ENCODE results near the gene ROR2.
"Not testable (repeated sequence)": the region's sequence is repeated elsewhere in the genome, so short reads cannot be mapped to it uniquely, and the experiment has no call there.

Gene ROR2

DNA sequence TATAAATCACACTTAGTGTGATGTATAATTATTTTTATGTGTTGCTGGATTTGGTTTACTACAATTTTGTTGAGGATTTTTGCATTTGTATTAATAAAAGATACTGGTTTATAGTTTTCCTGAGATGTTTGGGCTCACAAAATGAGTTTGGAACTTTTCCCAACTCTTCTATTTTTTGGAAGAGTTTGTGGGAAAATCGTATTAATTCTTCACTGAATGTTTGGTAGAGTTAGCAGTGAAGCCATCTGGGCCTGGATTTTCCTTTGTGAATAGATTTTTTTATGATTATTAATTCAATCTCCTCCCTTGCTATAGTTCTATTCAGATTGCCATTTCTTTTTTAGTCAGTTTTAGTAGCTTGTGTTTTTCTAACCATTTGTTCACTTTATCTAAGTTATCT is 324.7 kb downstream of the ROR2 start:
- DNase-seq, result no peak

DNA sequence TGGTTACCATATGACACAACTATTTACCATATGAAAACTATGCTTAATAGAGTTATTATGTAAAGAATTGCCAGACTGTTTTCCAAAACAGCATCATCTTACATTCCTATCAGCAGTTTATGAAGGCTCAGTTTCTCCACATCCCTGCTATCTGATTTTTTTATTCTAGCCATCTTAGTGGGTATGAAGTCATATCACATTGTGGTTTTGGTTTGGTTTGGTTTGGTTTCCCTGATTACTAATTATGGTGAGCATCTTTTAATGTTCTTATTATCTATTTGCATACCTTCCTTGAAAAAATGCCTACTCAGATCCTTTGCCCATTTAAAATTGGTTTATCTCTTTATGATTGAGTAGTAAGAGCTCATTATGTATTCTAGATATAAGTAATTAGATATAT is 327.0 kb downstream of the ROR2 start:
- no peak for DNase-seq

DNA sequence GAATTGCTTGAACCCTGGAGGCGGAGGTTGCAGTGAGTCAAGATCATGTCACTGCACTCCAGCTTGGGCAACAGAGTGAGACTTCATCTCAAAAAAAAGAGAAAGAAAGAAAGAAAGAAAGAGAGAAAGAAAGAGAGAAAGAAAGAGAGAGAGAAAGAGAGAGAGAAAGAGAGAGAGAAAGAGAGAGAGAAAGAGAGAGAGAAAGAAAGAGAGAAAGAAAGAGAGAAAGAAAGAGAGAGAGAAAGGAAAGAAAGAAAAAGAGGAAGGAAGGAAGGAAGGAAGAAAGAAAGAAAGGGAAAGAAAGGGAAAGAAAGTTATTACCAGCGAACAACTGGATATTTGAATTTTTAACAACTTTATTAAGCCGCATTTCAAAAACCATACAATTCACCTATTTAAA is 327.9 kb downstream of the ROR2 start:
- not testable (repeated sequence) for DNase-seq

DNA sequence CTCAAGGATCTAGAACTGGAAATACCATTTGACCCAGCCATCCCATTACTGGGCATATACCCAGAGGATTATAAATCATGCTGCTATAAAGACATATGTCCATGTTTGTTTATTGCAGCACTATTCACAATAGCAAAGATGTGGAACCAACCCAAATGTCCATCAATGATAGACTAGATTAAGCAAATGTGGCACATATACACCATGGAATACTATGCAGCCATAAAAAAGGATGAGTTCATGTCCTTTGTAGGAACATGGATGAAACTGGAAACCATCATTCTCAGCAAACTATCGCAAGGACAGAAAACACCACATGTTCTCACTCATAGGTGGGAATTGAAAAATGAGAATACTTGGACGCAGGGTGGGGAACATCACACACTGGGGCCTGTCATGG is 336.0 kb downstream of the ROR2 start:
- DNase-seq, result not testable (repeated sequence)

DNA sequence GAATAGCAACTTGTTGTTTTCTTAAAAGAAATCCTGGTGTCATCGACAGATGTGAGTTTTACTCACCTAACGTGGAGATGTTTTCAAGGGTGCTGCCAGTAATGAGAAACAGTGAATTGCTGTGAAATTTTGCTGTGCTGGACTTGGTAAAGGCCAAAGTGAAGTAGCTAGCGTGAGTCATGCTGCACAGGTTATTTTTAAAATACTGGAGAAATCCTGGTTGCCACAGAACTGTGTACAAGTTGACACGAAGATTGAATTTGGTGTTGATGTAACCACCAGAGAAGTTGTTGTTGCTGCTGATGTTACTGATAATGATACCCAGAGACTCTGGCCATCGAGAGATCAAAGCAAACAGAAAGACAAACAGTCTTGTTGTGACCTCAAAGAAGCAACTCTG is 338.4 kb downstream of the ROR2 start:
- no peak for DNase-seq

DNA sequence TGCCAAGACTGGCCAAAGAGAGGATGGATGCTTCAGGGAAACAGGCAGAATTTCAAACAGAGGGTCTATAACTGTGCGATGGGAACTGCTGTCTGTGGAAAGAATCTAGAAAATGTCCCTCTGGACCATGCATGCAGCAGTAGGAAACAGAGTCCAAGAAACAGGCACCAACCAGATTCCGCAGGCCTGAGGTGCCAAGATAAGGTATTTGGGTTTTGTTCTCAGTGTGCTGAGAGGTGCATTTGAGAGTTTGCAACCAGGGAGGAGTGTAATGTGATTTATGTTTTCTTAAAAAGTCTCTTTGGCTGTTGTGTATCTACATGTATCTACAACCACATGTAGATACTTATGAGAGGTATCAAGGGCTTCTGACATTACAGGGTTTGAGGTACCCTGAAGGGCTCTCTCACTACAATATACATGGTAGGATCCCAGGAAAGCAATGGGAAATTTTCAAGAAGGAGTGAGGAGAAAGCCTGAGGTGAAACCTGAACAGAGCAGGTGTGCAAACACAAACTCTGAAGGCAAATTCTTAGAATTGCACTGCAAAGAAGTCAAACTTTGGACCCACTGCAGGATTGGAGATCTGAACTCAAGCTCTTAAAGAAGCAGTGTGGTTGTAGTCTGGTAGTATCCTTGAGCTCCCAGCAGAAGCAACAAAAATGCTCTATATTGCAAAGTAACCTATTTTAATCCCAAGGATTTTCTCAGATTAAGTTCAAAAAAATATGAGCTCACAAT is 343.6 kb downstream of the ROR2 start:
- no peak for DNase-seq

DNA sequence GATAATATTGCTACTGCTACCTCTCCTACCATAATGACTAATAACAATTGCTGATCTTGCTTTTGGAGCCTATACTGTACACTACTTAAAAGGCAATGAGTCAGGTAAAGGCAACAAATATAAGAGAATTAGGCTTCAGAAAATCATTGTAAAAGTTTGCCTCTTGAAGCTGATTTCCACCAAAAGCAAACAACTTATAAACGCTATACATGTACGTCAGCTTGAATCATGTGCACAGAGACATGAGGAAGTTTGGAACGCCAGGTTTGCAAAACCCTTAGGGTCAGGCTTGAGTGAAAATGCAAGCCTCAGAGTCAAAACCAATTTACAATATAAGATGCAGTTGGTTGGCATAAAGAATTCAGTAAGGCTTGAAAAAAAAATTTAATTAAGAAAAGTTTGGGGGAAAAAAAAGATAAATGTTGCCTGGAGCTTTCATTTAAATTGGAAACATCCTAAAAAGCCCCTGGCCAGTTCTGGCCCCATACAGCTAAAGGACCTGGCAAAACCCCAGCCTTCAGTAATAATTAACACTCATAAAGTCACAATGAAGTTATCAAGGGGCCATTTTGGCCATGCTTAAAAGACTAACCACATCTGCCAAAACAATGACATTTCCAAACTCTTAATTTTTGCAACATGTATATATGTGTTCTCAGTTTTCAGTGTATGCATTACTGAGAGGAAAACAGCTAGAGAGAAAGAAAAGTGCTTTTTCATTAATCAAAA is 345.4 kb downstream of the ROR2 start:
- no peak for DNase-seq

DNA sequence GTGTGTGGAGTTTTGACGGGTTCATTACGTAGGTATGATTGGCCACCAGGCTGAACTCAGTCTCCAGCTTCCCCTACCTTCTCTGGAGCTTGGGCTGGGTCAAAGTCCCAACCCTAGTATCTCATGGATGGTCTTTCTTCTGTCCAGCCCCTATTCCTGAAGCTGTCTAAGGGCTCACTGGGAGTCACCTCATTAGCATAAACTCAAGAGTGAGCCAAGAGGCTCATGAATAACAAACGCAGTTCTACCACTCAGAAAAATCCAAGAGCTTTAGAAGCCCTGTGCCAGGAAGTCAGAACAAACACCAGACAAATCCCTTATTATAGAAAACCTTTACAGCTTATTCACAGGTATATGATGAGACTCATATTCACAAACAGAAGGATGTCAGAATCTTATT is 346.1 kb downstream of the ROR2 start:
- DNase-seq, result no peak

DNA sequence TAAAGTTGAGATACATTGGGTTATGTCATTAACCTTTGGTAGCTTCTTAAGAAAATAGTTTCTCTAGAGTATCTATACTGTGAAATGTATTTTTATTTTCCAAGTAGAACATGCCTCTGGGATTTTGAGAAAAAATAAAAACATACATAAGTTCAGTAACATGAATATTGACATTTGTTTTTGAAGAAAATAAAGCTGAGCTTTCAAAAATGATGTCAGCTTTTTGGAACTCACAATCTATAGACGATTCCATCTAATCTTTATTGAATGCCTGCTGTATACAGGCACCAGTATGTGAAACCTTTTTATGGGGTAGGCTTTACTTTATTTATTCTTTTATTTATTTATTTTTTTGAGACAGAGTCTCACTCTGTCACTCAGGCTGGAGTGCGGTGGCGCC is 350.5 kb downstream of the ROR2 start:
- DNase-seq, result no peak

DNA sequence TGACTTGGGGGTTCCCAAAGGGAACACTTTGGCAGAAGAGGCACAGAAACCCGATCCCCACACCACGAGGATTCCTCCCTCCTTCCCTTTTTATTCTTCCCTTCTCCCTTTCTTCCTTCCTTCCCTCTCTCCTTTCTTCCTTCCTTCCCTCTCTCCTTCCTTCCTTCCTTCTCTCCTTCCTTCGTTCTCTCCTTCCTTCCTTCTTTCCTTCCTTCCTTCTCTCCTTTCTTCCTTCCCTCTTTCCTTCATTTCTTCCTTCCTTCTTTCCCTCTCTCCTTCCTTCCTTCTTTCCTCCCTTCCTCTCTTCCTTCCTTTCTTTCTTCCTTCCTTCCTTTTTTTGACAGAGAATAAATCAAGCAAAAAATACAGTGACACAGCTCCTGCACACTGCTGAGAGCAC is 358.4 kb downstream of the ROR2 start:
- no peak for DNase-seq

DNA sequence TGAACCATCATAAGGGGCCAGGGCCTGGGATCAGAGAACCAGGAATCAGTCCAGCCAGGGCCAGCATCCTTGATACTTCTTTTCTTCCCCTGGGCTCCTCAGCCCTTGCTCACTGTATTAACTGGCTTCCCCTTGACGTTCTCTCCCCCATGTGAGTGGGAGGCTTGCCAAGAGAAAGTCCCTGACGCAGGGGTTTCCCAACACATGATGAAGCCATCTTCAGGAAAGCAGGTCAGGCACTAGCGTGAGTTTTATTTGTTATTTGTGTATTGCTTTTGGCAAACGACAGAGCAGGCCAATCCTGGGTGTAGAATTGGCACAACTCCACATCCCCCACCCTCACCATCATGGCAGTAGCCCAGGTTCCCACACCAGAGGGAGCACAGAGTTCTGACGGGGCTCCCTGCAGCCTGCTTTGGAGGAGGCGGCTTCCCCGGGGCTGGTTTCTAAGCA is 360.9 kb downstream of the ROR2 start:
- DNase-seq, result peak; percentile 10

DNA sequence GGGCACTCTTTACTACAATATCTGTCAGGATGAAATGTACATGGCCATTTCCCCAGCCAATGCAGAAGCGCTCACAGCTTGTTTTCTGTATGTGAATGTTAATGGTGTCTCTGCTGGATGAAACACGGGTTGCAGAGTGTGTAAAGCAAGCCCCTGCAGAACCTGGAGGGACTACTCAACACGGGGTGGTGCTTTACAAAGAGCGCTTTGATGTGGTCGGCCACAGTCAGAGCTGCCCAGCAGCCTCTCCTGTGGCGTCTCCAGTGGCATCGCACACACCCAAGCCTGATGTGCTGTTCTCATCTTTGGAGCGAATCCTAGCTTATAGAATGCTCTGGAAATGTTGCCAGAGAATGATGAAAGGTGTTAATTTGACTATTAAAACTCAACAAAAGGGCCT is 363.7 kb downstream of the ROR2 start:
- DNase-seq, result no peak

DNA sequence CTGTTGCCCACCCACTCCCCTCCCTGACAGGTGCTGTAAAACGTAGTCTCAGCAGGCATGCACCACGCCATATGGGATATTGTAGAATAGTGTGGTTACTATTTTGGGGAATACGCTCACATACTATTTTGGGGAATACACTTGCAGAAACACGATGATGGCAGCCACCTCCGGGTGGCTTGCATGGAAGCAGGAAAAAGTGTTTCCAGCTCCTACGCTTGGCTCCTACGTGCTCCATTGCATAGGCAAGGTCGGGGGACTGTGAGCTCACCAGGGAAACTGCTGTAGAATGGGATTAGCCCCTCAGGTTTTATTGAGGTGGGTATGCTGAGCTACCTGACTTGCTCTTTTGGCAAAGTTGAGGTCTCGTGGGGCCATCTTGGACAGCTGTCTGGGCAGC is 366.1 kb downstream of the ROR2 start:
- DNase-seq, result no peak

DNA sequence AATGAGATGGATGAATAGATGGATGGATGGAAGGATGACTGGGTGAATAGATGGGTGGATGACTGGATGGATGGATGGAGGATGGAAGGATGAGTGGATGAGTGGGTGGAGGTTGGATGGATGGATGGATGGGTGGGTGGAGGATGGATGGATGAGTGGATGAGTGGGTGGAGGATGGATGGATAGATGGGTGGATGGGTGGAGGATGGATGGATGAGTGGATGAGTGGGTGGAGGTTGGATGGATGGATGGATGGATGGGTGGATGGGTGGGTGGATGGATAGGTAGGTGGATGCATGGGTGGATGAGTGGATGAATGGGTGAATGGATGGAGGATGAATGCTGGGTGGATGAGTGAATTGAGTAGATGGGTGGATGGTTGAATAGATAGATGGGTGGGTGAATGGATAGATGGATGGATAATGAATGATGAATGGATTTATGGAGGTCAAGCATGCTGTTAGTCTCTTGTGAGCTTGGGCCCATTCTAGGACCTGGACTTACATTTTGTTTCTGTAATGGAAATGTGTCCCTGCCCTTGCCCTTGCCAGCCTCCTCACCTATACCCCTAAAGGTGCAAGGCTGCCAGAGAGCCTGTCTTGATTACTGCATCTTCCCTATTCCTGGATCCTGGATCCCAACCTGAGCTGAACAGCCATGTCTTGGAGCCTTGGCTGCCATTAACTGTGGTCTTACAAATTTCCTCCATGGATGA is 366.7 kb downstream of the ROR2 start:
- no peak for DNase-seq

DNA sequence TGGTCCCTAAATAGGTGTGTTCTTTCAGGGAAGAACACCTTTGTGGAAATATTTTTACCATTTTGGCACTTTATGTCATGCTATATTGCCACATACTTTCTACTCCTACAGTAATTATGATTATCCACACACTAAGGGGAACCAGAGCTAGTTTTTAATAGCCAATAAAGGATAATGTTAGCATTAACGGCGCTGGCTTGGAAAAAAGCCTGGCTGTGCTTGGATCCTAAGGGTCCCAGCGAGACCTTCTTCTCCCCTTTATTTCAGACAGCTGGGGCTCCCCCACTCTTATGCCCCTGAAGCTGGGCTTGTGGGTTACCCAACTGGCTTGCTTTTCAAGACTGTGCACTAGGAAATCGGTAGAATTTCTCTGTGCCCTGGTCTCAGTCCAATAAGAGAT is 367.8 kb downstream of the ROR2 start:
- no peak for DNase-seq

DNA sequence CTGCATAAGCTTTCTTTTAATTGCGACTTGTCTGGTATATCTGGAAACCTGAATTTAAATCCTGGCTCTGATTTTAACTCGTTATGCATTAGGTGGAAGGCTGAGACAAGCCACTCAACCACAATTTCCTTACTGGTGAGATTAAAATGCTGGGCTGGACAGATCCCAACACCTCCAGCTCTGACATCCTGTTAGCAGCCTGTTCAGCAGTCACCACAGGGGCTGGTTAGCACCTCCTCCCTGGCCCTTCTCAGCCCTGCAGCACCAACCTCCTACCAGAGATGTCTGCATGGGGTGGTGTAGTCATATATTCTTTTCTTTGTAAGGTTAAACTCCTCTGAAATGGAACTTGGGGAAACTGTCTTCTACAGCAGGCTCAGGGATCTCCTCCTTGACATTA is 369.9 kb downstream of the ROR2 start:
- no peak for DNase-seq

DNA sequence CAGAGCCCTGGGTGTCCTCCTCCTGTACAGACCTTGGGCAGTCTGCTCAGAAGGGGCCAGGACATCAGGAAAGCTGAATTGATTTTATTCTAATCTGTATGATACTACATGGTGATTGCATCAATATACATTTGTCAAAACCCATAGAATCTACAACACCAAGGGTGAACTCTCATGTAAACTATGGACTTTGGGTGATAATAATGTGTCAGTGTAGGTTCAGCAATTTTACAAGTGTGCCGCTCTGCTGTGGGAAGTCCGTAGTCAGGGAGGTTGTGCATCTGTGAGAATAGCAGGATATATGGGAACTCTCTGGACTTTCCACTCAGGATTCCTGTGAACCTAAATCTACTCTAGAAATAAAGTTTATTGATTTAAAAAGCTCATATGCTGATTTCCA is 371.1 kb downstream of the ROR2 start:
- no peak for DNase-seq

DNA sequence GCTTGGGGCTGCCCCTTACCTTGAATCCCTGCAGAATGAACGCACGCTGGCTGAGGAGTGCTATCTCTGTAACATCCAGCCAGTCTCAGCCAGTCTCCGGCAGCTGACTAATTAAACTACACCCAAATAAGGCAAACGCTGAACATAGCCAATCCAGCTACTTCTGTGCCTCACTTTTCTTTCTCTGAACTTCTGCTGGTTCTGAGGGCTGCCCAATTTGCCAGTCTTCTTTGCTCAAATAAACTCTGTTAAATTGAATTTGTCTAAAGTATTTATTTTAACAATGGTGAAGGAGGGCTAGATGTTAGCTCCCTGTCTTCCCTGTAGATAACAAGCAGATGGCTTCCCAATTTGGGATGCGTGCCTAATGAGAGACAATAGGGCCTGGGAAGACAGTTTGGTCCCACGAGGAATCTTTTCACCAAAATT is 372.4 kb downstream of the ROR2 start:
- DNase-seq, result no peak

DNA sequence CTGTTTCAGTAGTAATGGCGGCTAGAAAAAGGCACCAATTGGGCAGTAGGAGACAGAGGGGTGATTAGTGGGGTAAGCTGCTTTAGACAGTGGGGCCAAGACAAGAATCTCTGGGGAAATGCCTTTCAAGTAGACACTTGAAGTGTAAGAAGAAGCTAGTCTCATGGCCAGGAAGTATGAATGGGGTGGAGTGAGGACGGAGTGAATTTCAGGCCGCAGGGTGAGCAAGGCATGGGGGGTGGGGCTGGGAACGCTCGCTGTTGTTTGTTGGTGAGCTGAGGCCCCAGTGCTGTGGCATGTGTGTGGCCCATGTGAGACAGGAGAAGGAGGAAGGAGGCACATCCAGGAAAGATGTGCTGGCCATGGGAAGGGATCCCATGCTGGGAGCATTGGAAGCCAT is 377.2 kb downstream of the ROR2 start:
- no peak for DNase-seq

DNA sequence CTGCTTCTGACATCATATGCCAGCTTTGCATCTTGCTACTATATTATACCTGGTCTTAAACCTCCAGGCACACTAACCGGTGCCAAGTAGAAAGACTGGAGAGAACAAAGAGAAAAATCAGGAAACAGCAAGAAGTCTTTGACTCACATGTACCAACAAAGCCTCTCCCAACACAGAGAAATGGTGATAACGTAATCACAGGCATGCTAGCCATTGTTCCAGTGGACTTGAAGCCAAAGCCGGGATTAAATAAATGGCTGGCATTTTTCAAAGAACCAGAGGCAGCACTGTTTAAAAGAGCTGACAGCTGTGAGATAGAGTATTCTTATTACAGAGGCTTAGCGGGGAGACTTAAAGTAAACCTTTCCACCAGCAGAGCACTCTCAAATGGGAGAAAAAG is 378.0 kb downstream of the ROR2 start:
- DNase-seq, result no peak

DNA sequence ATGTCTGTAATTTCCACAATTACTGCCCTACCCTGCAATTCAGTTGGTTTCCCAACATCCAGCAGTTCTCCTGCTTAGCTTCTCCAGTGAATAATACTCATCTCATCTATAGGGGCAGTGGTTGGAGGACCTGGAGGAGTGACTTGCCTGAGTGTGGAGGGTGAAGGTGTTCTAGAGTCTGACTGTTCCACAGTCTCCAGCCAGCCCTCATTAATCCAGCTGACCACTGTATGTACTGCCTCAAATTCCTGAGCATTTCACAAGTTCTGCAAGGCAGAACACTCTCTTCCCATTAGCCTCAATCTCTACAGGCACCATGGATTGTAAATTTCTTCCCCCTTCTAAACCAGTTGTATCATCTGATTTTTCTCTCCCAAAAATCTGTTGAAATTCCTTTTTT is 379.0 kb downstream of the ROR2 start:
- DNase-seq, result no peak

DNA sequence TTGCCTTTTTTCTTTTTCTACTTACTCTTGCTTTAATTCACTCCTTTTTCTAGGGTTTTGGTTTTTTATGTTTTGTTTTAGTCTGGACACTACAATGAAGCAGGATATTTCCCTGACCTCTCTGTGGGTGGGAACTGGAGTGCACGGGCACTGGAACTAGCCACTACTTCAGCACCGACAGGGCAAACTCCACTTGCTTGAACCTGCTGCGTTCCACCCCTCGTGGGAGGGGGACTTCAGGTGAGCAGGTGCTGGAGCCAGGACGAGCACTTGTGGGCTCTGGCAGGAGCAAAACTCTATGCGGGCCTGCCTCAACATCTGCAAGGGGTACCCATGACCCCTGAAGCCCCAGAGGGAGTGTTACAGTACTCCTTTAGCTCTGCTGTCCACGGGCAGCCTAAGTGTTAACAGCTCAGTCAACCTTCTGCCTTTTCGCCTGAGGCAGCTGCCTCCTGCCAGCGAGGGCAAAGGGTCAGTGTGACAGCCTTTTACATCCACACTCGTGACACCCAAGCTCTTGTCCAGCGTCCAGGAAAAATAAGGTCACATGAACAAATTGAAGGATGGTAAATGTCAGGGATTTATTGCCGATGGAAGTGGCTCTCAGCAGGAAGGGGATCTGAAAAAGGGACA is 382.3 kb downstream of the ROR2 start:
- no peak for DNase-seq

DNA sequence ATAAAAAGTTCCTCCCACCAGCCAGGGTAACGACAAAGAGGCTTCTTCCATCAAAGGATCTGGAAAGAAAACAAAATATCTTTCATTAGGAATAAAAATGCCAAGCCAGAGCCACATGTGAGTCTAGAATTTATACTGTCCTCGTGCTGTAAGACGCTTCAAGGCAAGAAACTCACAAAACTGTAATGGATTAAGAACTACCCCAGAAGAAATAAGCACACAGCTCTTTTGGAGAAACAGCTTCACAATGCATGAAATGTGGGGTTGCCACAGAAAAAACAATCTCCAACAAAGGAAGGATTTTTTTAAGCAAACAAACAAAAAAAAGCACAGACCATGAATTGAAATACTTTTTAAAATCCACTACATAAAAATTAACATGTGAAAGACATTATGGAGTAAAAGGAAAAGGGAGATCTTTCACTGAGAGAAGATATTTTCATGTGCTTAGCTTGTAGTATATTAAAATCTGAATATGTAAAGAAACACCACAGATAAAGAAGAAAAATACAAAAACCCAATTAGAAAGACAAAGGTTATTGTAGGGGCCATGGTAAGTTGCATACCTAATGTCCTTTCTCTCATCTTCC is 385.9 kb downstream of the ROR2 start:
- DNase-seq, result no peak

Measured in right kidney (tissue), 1 donor.